Loucy (cell line): ENCODE results near the gene CSTF3.

ENCODE experiments used
- H2AFZ ChIP-seq: fragments of 200-600 bp; sonication (generic); 2 replicates; pipeline ENCODE4 v1.6.0; 2016; ENCODE audit warnings: antibody characterized with exemption, mild to moderate bottlenecking, low read length, moderate library complexity
- H3F3A ChIP-seq: fragments of 200-600 bp; 2 replicates; pipeline ENCODE4 v1.6.0; 2016; ENCODE audit warnings: antibody characterized with exemption, low read depth, mild to moderate bottlenecking
- H3K27me3 ChIP-seq: fragments of 200-600 bp; sonication (generic); 2 replicates; pipeline ENCODE4 v1.6.1; 2014; ENCODE audit warnings: low read length, mild to moderate bottlenecking; ENCODE audit not compliant: insufficient read depth, poor library complexity, severe bottlenecking
- H3K36me3 ChIP-seq: fragments of 200-600 bp; sonication (generic); 2 replicates; pipeline ENCODE4 v1.6.1; 2016; ENCODE audit warnings: low read length; ENCODE audit not compliant: insufficient read depth
- H3K4me1 ChIP-seq: fragments of 200-600 bp; sonication (generic); 2 replicates; pipeline ENCODE4 v1.5.1; 2014; ENCODE audit warnings: low read length, mild to moderate bottlenecking; ENCODE audit not compliant: insufficient read depth, poor library complexity, severe bottlenecking
- H3K4me2 ChIP-seq: fragments of 200-600 bp; sonication (generic); 2 replicates; pipeline ENCODE4 v1.6.0; 2014; ENCODE audit warnings: antibody characterized with exemption, low read length, low read depth, mild to moderate bottlenecking; ENCODE audit not compliant: poor library complexity, severe bottlenecking
- H3K4me3 ChIP-seq: fragments of 200-600 bp; sonication (generic); 2 replicates; pipeline ENCODE4 v1.5.1; 2014; ENCODE audit warnings: low read length, mild to moderate bottlenecking, mixed read lengths; ENCODE audit not compliant: poor library complexity, severe bottlenecking
- H3K79me2 ChIP-seq: fragments of 200-600 bp; sonication (generic); 2 replicates; pipeline ENCODE4 v1.6.1; 2014; ENCODE audit warnings: low read length; ENCODE audit not compliant: insufficient read depth
- H3K9ac ChIP-seq: fragments of 200-600 bp; sonication (generic); 2 replicates; pipeline ENCODE4 v1.6.0; 2014; ENCODE audit warnings: mild to moderate bottlenecking, low read depth, low read length, moderate library complexity; ENCODE audit not compliant: poor library complexity, severe bottlenecking
- H3K9me2 ChIP-seq: fragments of 200-600 bp; sonication (generic); replicated peaks from 2 replicates; pipeline ENCODE4 v1.6.1; 2016; ENCODE audit warnings: low read depth, low read length, mixed read lengths
- H3K9me3 ChIP-seq: fragments of 200-600 bp; sonication (generic); 2 replicates; pipeline ENCODE4 v1.6.1; 2014; ENCODE audit warnings: mild to moderate bottlenecking, antibody characterized with exemption, low read length, low read depth; ENCODE audit not compliant: insufficient read depth
- H4K20me1 ChIP-seq: fragments of 200-600 bp; sonication (generic); 2 replicates; pipeline ENCODE4 v1.6.0; 2014; ENCODE audit warnings: antibody characterized with exemption, low read length, mild to moderate bottlenecking; ENCODE audit not compliant: insufficient read depth, poor library complexity, severe bottlenecking
- CTCF ChIP-seq: fragments of 200-600 bp; sonication (generic); conservative IDR thresholded peaks from 2 replicates; pipeline ENCODE4 v1.5.1; 2014; ENCODE audit warnings: mild to moderate bottlenecking, antibody characterized with exemption, low read length
- EZH2phosphoT487 ChIP-seq: fragments of 200-600 bp; IDR thresholded peaks from 2 replicates; pipeline ENCODE4 v1.6.1; 2018; ENCODE audit warnings: antibody characterized with exemption, mild to moderate bottlenecking, moderate library complexity, borderline replicate concordance

CSTF3 gene

GRCh38 chr11:33067294-33067693 lies 94.0 kb downstream of the CSTF3 start:
- Histone ChIP-seq H3K36me3 (peaks cover 69% of the 10 kb centered on the region; the same call in 1 of the 2 replicates), H3K79me2 (no peaks in the 10 kb centered on the region), H3K27me3 (no peaks in the 10 kb centered on the region), H3K9me3 (no peaks in the 10 kb centered on the region), H3K9me2 (no peaks in the 10 kb centered on the region), H3F3A (no peaks in the 10 kb centered on the region), H3K4me3 (no peak overlapping the region), H3K9ac (no peak overlapping the region), H4K20me1 (no peaks in the 10 kb centered on the region), H2AFZ (no peak overlapping the region), H3K4me2 (no peak overlapping the region), H3K4me1 (no peaks in the 10 kb centered on the region)
- no peak for TF ChIP-seq EZH2phosphoT487
- TF ChIP-seq CTCF: no peak

GRCh38 chr11:33065445-33066178 lies 95.7 kb downstream of the CSTF3 start:
- Histone ChIP-seq H3F3A (no peaks in the 10 kb centered on the region), H4K20me1 (no peaks in the 10 kb centered on the region), H3K4me1 (no peaks in the 10 kb centered on the region), H3K9me3 (no peaks in the 10 kb centered on the region), H3K36me3 (peaks cover 68% of the 10 kb centered on the region; the same call in 1 of the 2 replicates), H3K27me3 (no peaks in the 10 kb centered on the region), H3K4me3 (no peak overlapping the region), H3K9ac (no peak overlapping the region), H3K9me2 (no peaks in the 10 kb centered on the region), H3K4me2 (no peak overlapping the region), H2AFZ (no peak overlapping the region), H3K79me2 (no peaks in the 10 kb centered on the region)
- TF ChIP-seq CTCF (peak; percentile 95), EZH2phosphoT487 (no peak)

- H3K79me2 ChIP-seq: no peaks in the 10 kb centered on the region
- H3K36me3 ChIP-seq: peaks cover 68% of the 10 kb centered on the region; the same call in 1 of the 2 replicates
- no peak overlapping the region for H2AFZ ChIP-seq
- no peaks in the 10 kb centered on the region for H3K9me2 ChIP-seq
- H3F3A ChIP-seq: no peaks in the 10 kb centered on the region
- H3K9ac ChIP-seq: no peak overlapping the region
- H3K4me2 ChIP-seq: no peak overlapping the region
- H3K4me3 ChIP-seq: no peak overlapping the region
- no peaks in the 10 kb centered on the region for H3K4me1 ChIP-seq
- no peaks in the 10 kb centered on the region for H4K20me1 ChIP-seq
- H3K27me3 ChIP-seq: no peaks in the 10 kb centered on the region
- TF ChIP-seq CTCF (no peak), EZH2phosphoT487 (no peak)
- no peaks in the 10 kb centered on the region for H3K9me3 ChIP-seq
Measured at GRCh38 chr11:33064866-33065265, 96.4 kb downstream of the CSTF3 start.
